Measurements from ENCODE around the gene TMEM178B. TPM values are rescaled to one million over a fixed set of nuclear protein-coding genes. Genes with fewer than 3 reads are reported as not detected.

The TMEM178B gene
- polyA plus RNA-seq, 2 of the 4 experiments (the other 2 are of a cell fraction): 0.88 to 0.93 TPM

DNA sequence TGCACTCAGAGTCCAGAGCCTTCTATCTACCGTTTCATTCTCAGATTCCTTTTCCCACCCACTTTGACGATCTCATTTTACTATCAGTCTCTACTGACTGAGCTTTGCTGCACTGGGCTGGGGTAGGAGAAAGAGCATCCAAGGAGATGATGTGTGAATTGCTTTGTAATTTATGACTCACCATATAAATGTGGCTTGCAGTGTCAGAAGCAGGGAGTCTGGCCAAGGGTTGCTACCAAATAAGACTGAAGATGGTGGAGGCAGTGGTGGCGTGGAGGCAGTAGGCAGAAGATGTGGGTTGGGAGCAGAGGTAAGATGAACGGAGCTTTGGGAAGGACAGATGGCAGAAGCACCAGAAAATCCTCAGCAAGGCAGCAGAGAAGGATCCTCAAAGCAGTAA, 404.0 kb downstream of the TMEM178B start:
- ATAC-seq: no peak; a peak in 1 of 6 replicates
- POLR2A ChIA-PET: no interaction called here

GRCh38 chr7:141478845-141479244, 405.0 kb downstream of the TMEM178B start:
- Histone ChIP-seq H3K4me3 (no peak overlapping the region), H3K27ac (no peak overlapping the region), H3K4me1 (no peaks in the 10 kb centered on the region), H3K9me3 (0 out of 3 replicates have a peak, but pooled peaks cover 3% of the 10 kb centered on the region), H3K4me2 (no peak overlapping the region)
- TF ChIP-seq SREBF2 (IDR thresholded peaks at IDR 0.05): no peak
- no peak for TF ChIP-seq HOXA7 (CRISPR knock-in tag; IDR thresholded peaks at IDR 0.05)
- no peak for TF ChIP-seq FOXS1 (CRISPR knock-in tag; IDR thresholded peaks at IDR 0.05)
- no peak for TF ChIP-seq HOXB13 (CRISPR knock-in tag; IDR thresholded peaks at IDR 0.05; ENCODE audit: low read depth)
- no peak for TF ChIP-seq BHLHE40 (IDR thresholded peaks at IDR 0.05; ENCODE audit: low read depth, low read length)
- TF ChIP-seq ZNF302 (CRISPR knock-in tag; IDR thresholded peaks at IDR 0.05): no peak
- TF ChIP-seq, protein P1, sequence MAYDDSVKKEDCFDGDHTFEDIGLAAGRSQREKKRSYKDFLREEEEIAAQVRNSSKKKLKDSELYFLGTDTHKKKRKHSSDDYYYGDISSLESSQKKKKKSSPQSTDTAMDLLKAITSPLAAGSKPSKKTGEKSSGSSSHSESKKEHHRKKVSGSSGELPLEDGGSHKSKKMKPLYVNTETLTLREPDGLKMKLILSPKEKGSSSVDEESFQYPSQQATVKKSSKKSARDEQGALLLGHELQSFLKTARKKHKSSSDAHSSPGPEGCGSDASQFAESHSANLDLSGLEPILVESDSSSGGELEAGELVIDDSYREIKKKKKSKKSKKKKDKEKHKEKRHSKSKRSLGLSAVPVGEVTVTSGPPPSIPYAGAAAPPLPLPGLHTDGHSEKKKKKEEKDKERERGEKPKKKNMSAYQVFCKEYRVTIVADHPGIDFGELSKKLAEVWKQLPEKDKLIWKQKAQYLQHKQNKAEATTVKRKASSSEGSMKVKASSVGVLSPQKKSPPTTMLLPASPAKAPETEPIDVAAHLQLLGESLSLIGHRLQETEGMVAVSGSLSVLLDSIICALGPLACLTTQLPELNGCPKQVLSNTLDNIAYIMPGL (CRISPR knock-in tag; IDR thresholded peaks at IDR 0.05; ENCODE audit: borderline replicate concordance): no peak
- no peak for TF ChIP-seq RAD21 (conservative IDR thresholded peaks at IDR 0.05 in 1 of 2, IDR thresholded peaks at IDR 0.05 in 1 of 2)
- no peak for TF ChIP-seq ZSCAN20 (CRISPR knock-in tag; IDR thresholded peaks at IDR 0.05)
- TF ChIP-seq EP300 (IDR thresholded peaks at IDR 0.05): no peak
- ChIA-PET POLR2A (no interaction called here), CTCF (no interaction called here)
- ATAC-seq (no peak), FAIRE-seq (no peak), DNase-seq (ENCODE audit: low read depth in 1 of 2, low spot score in 1 of 2) (no peak)
- 59% methylated on average over 4 of the region's 4 CpGs for WGBS (ENCODE audit: missing lambda C conversion rate)

More for the DNA sequence above, 404.0 kb downstream of the TMEM178B start:
- no peak for DNase-seq (ENCODE audit: low read depth in 1 of 2, low spot score in 1 of 2)
- FAIRE-seq: no peak
- Histone ChIP-seq H3K4me1 (no peaks in the 10 kb centered on the region), H3K27ac (no peak overlapping the region), H3K4me2 (no peak overlapping the region), H3K9me3 (no peaks in the 10 kb centered on the region), H3K4me3 (no peak overlapping the region)
- TF ChIP-seq ELK1 (IDR thresholded peaks at IDR 0.05; ENCODE audit: low read depth, low read length) (no peak), POLR2A (IDR thresholded peaks at IDR 0.05; ENCODE audit: low read length) (no peak), HOXB13 (CRISPR knock-in tag; IDR thresholded peaks at IDR 0.05; ENCODE audit: low read depth) (no peak)
- CTCF ChIA-PET: no interaction called here
- 25% methylated on average over 4 of the region's 4 CpGs for WGBS (ENCODE audit: missing lambda C conversion rate)

DNA sequence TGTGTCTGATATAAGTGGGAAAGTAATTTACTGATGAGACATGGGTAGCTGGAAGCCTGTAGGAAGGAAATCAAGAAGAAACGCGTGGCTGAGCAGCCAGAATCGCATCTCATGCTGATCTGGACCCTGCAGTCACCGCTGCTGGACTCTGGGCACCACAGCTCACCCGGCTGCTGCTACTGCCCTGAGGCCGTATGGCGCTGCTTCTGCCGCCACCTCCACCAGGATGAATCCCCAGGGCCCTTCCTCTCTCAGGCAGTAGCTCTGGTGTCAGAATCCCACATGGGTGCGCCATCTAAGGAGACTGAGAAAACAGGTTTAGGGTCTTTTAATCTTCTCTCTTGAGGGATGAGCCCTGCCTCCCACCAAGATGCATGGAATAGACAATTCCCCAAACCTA, 407.1 kb downstream of the TMEM178B start:
- DNase-seq (ENCODE audit: low read depth in 1 of 2, low spot score in 1 of 2) (no peak), FAIRE-seq (no peak), ATAC-seq (no peak)
- Histone ChIP-seq H3K27ac (no peak overlapping the region), H3K9me3 (0 out of 3 replicates have a peak, but pooled peaks cover 3% of the 10 kb centered on the region), H3K4me1 (no peaks in the 10 kb centered on the region), H3K4me3 (no peak overlapping the region), H3K4me2 (no peak overlapping the region)
- no peak for TF ChIP-seq E2F6 (IDR thresholded peaks at IDR 0.05; ENCODE audit: borderline replicate concordance, low read depth)
- TF ChIP-seq USF2 (IDR thresholded peaks at IDR 0.05): no peak
- TF ChIP-seq HDAC2 (IDR thresholded peaks at IDR 0.05): no peak
- TF ChIP-seq GATA3 (IDR thresholded peaks at IDR 0.05; ENCODE audit: borderline replicate concordance): no peak
- TF ChIP-seq, protein P2, sequence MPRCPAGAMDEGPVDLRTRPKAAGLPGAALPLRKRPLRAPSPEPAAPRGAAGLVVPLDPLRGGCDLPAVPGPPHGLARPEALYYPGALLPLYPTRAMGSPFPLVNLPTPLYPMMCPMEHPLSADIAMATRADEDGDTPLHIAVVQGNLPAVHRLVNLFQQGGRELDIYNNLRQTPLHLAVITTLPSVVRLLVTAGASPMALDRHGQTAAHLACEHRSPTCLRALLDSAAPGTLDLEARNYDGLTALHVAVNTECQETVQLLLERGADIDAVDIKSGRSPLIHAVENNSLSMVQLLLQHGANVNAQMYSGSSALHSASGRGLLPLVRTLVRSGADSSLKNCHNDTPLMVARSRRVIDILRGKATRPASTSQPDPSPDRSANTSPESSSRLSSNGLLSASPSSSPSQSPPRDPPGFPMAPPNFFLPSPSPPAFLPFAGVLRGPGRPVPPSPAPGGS (IDR thresholded peaks at IDR 0.05): no peak
- no peak for TF ChIP-seq KDM1A (IDR thresholded peaks at IDR 0.05; ENCODE audit: low read depth)
- TF ChIP-seq NFE2L2 (conservative IDR thresholded peaks at IDR 0.05; ENCODE audit: low read length): no peak
- TF ChIP-seq, protein P3, sequence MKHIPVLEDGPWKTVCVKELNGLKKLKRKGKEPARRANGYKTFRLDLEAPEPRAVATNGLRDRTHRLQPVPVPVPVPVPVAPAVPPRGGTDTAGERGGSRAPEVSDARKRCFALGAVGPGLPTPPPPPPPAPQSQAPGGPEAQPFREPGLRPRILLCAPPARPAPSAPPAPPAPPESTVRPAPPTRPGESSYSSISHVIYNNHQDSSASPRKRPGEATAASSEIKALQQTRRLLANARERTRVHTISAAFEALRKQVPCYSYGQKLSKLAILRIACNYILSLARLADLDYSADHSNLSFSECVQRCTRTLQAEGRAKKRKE (CRISPR knock-in tag; IDR thresholded peaks at IDR 0.05; ENCODE audit: low read depth): no peak
- no peak for TF ChIP-seq HEYL (CRISPR knock-in tag; IDR thresholded peaks at IDR 0.05)
- TF ChIP-seq HOXB5 (CRISPR knock-in tag; IDR thresholded peaks at IDR 0.05): no peak
- no peak for TF ChIP-seq BHLHE40 (IDR thresholded peaks at IDR 0.05; ENCODE audit: low read depth, low read length)
- TF ChIP-seq JUN (IDR thresholded peaks at IDR 0.05): no peak
- TF ChIP-seq CTCF (IDR thresholded peaks at IDR 0.05): no peak
- CTCF ChIA-PET: no interaction called here
- WGBS (ENCODE audit: missing lambda C conversion rate): 50% methylated on average over 9 of the region's 9 CpGs
- POLR2A ChIA-PET: no interaction called here

Measured in A549 (cell line).